K562 (cell line): ENCODE results near the gene KCNQ5. TPM values are rescaled to one million over a fixed set of nuclear protein-coding genes. Genes with fewer than 3 reads are reported as not detected.

Experiments used
- ATAC-seq: fragments of 200-7000 bp; cut with Tn5 transposase; 3 replicates; pipeline ENCODE4 v1.9.1; 2020; ENCODE audit warnings: moderate library complexity
- BruUV-seq: library from RNA; stranded (reverse); fragments of 400-500 nt; replicated peaks from 2 replicates; lab custom pipeline; 2021; lab: Mats Ljungman, UMichigan
- CTCF ChIA-PET: fragments of 300-600 bp; formaldehyde crosslinking; extraction: SDS; loops from one replicate; lab custom pipeline; 2021; ENCODE audit warnings: low intra/inter-chr PET ratio; lab: Yijun Ruan, JAX
- POLR2A ChIA-PET: fragments of 300-600, 350-650 bp; sonication (Branson Sonifier 250); formaldehyde crosslinking; extraction: SDS; loops from one replicate; lab custom pipeline; 2021; ENCODE audit warnings: antibody characterized with exemption, inconsistent platforms; lab: Yijun Ruan, JAX
- DNase-seq, 4 experiments: peaks; one replicate each; pipeline versions ENCODE4 v3.0.0 to v3.0.0-alpha.2; 2011 to 2018; ENCODE audit warnings: low spot score in 3 of 4, mixed read lengths in 3 of 4; ENCODE audit errors: extremely low read depth in 1 of 4
- FAIRE-seq: peaks from 2 replicates; lab custom pipeline; 2011; peaks lifted over from hg19 to GRCh38; lab: Jason Lieb, UNC
- H2AFZ ChIP-seq: 2 replicates; pipeline ENCODE4 v1.6.0; 2011; ENCODE audit warnings: low read depth, low read length, control low read depth, inconsistent platforms
- H3K27ac ChIP-seq: fragments of 200-600 bp; 3 replicates; pipeline ENCODE4 v1.8.0; 2011; ENCODE audit warnings: low read depth, mild to moderate bottlenecking, control low read depth, inconsistent platforms, low read length, moderate library complexity, mixed read lengths; ENCODE audit errors: extremely low read depth
- H3K27me3 ChIP-seq, 2 experiments: fragments of 300-600 bp in 1 of 2; 2 replicates in 1 of 2; 3 replicates in 1 of 2; pipeline versions ENCODE4 v1.6.0 to v1.8.0; 2011; ENCODE audit warnings: inconsistent platforms in 2 of 2, low read length in 2 of 2, mild to moderate bottlenecking in 1 of 2, mixed read lengths in 1 of 2, moderate library complexity in 1 of 2; ENCODE audit not compliant: control insufficient read depth in 2 of 2, insufficient read depth in 2 of 2
- H3K36me3 ChIP-seq: fragments of 300-600 bp; 3 replicates; pipeline ENCODE4 v1.8.0; 2011; ENCODE audit warnings: mild to moderate bottlenecking, low read length, inconsistent platforms; ENCODE audit not compliant: control insufficient read depth, insufficient read depth
- H3K4me1 ChIP-seq, 2 experiments: fragments of 200-600 bp in 1 of 2; replicated peaks in 1 of 2; 2 replicates in 1 of 2; 3 replicates in 1 of 2; pipeline versions ENCODE4 v1.5.1 to v1.8.0; 2011; ENCODE audit warnings: inconsistent platforms in 2 of 2, low read length in 2 of 2, mild to moderate bottlenecking in 1 of 2, mixed read lengths in 1 of 2, moderate library complexity in 1 of 2; ENCODE audit not compliant: control insufficient read depth in 2 of 2, insufficient read depth in 2 of 2
- H3K4me2 ChIP-seq: 2 replicates; pipeline ENCODE4 v1.6.1; 2011; ENCODE audit warnings: low read length, control low read depth, inconsistent platforms, mixed read lengths; ENCODE audit not compliant: insufficient read depth
- H3K4me3 ChIP-seq: fragments of 200-600 bp; sonication (generic), shearing (Covaris generic); 2 replicates; pipeline ENCODE4 v1.5.1; 2016; ENCODE audit warnings: control low read depth, inconsistent platforms
- H3K79me2 ChIP-seq: fragments of 200-600 bp; 3 replicates; pipeline ENCODE4 v1.8.0; 2011; ENCODE audit warnings: low read length, inconsistent platforms; ENCODE audit not compliant: control insufficient read depth, insufficient read depth
- H3K9ac ChIP-seq, 2 experiments: 2 replicates each; pipeline versions ENCODE4 v1.6.0 to v1.6.1; 2011; ENCODE audit warnings: low read depth in 2 of 2, low read length in 2 of 2, control low read depth in 1 of 2, inconsistent platforms in 1 of 2, mild to moderate bottlenecking in 1 of 2, mixed read lengths in 1 of 2; ENCODE audit not compliant: insufficient read depth in 1 of 2
- H3K9me1 ChIP-seq: one replicate; pipeline ENCODE4 v1.6.0; 2011; ENCODE audit warnings: inconsistent platforms, mild to moderate bottlenecking, low read length, moderate library complexity; ENCODE audit not compliant: control insufficient read depth, insufficient read depth
- H3K9me3 ChIP-seq: replicated peaks from 2 replicates; pipeline ENCODE4 v1.5.1; 2011; ENCODE audit warnings: low read depth, low read length, inconsistent platforms; ENCODE audit not compliant: control insufficient read depth, insufficient read depth
- H4K20me1 ChIP-seq: replicated peaks from 2 replicates; pipeline ENCODE4 v1.6.1; 2011; ENCODE audit warnings: low read length, inconsistent platforms, mixed read lengths; ENCODE audit not compliant: control insufficient read depth, insufficient read depth
- RBM34 ChIP-seq: fragments of 200-400 bp; formaldehyde crosslinking; IDR thresholded peaks from 2 replicates; pipeline ENCODE4 v1.6.1; 2018; ENCODE audit warnings: low read length, borderline replicate concordance; ENCODE audit not compliant: insufficient read depth
- TRIM25 ChIP-seq: fragments of 450-650 bp; IDR thresholded peaks from 2 replicates; pipeline ENCODE4 v1.7.0; 2016; ENCODE audit warnings: borderline replicate concordance
- ZKSCAN3 ChIP-seq: fragments of 250-450 bp; sonication (Bioruptor Pico); IDR thresholded peaks from 2 replicates; pipeline ENCODE4 v1.4.0; 2020
- WGBS: fragments of 100-300 bp; shearing (Covaris generic); methylation state at CpG from one replicate; pipeline ENCODE4 v1.1.6; 2016; ENCODE audit warnings: low coverage, mixed read lengths; ENCODE audit not compliant: insufficient coverage; ENCODE audit errors: missing lambda C conversion rate; 5-methylcytosine and 5-hydroxymethylcytosine counted together
- in situ Hi-C: fragments of 300-500 bp; cut with MboI; formaldehyde crosslinking; loops from 4 replicates; pipeline ENCODE4 v1.15.0; 2018; ENCODE audit warnings: inconsistent platforms, mixed read lengths
- intact Hi-C: fragments of 100-400 bp; cut with micrococcal nuclease; formaldehyde crosslinking; loops from 2 replicates; pipeline ENCODE4 v1.14.2; 2022
- polyA plus RNA-seq, 8 experiments: library from polyadenylated mRNA; depleted of rRNA in 4 of 8; stranded (reverse) in 5 of 8; unstranded in 3 of 8; fragments of >200 nt; fragmentation: Nextera tagmentation in 2 of 8; fragmentation: Illumina TruSeq in 1 of 8; extraction: Ambion mirVana in 2 of 8; extraction: Trizol in 1 of 8; gene quantifications; 2 replicates each; pipeline versions ENCODE4 v1.2.1 to v1.2.3, GENCODE V29; 2011 to 2014; ENCODE audit warnings: inconsistent platforms in 1 of 8, missing spikeins in 1 of 8
- total RNA-seq, 7 experiments: library from RNA; depleted of rRNA in 6 of 7; stranded (reverse); fragments of >200 nt in 6 of 7; fragmentation: Illumina TruSeq in 2 of 7; extraction: Trizol in 2 of 7; gene quantifications; 2 replicates each; pipeline versions ENCODE4 v1.2.1 to v1.2.3, GENCODE V29; 2011 to 2021; ENCODE audit warnings: low replicate concordance in 1 of 7

KCNQ5 gene
- total and polyA plus RNA-seq, 9 of the 15 experiments (the other 6 are each of a cell fraction or from before 2014, with no cell fraction given): 0.31 to 5.9 (median 2.6) TPM

DNA sequence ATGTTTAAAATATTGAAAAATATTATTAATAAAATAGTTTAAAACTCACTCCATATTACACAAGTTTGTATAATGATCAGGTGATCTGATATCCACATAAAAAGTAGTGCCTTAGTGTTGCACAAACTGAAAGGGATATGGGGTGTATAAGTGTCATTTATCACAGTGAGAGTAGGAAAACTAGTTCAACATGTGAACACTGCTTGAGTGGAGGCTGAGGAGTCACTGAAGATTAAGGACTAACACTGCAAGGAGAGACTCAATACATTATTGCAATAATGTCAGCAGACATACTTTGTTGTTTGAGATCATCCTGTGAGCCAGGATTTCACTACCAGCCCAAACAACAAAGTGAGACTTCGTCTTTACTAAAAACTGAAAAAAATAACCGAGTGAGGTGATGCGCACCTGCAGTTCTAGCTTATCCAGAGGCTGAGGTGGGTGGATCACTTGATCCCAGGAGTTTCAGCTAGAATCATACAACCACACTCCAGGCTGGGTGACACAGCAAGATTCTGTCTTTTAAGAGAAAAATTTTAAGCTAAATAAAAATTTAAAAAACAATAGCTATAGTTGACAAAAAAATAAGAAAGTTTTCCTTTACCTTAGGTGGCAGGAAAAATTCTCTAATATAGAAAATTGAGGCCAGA lies 605.9 kb downstream of the KCNQ5 start:
- 7% methylated on average over 3 of the region's 3 CpGs for WGBS
- TF ChIP-seq TRIM25 (no peak), RBM34 (no peak), ZKSCAN3 (CRISPR knock-in tag) (no peak)
- TF ChIP-seq, all 486 proteins: peak for 0
- no peak for ATAC-seq
- intact Hi-C loops (no loop called here), in situ Hi-C loops (no loop called here)
- Histone ChIP-seq H3K4me3 (no peak overlapping the region), H3K4me1 (peaks cover 3 to 7% of the 10 kb centered on the region in 2 experiments; a peak in 3 of 5 replicates), H3K79me2 (no peaks in the 10 kb centered on the region), H3K27me3 (peaks cover 5 to 15% of the 10 kb centered on the region in 2 experiments; a peak in 4 of 5 replicates), H2AFZ (no peak overlapping the region), H4K20me1 (no peaks in the 10 kb centered on the region), H3K4me2 (no peak overlapping the region), H3K9ac (no peak overlapping the region), H3K36me3 (no peaks in the 10 kb centered on the region), H3K9me1 (no peaks in the 10 kb centered on the region), H3K9me3 (no peaks in the 10 kb centered on the region), H3K27ac (no peak overlapping the region)
- BruUV-seq: no TSS peak
- ChIA-PET POLR2A (interaction anchor here (1.0 to 1.1 kb wide), 2 partner anchors 9 to 82 kb away, joined by 3 to 4 read pairs; no protein-coding TSS in a partner anchor), CTCF (no interaction called here)
- no peak for DNase-seq
- no peak for FAIRE-seq
